Measurements from ENCODE around the gene AHRR. TPM values are rescaled to one million over a fixed set of nuclear protein-coding genes. Genes with fewer than 3 reads are reported as not detected.

The AHRR gene
- total RNA-seq, 6 experiments from 2014 or later, result 30.9 to 55.7 (median 51.9) TPM

GRCh38 chr5:448061-448765, 126.7 kb downstream of the AHRR start:
- DNase-seq, result no peak
- Mint-ChIP-seq H3K27ac (no peak overlapping the region), H3K36me3 (ENCODE audit: low read depth) (peaks cover 59% of the 10 kb centered on the region), H3K4me1 (ENCODE audit: low read depth) (peaks cover 20% of the 10 kb centered on the region), H3K9me3 (peaks cover 14% of the 10 kb centered on the region), H3K4me3 (no peak overlapping the region), H3K27me3 (ENCODE audit: insufficient read depth) (peaks cover 8% of the 10 kb centered on the region)
- no peak for TF ChIP-seq CTCF (IDR thresholded peaks at IDR 0.05)

GRCh38 chr5:448766-449090, 127.2 kb downstream of the AHRR start:
- no peak for TF ChIP-seq CTCF (IDR thresholded peaks at IDR 0.05)
- no peak for DNase-seq
- no peak overlapping the region for H3K27ac Mint-ChIP-seq
- peaks cover 4% of the 10 kb centered on the region for H3K27me3 Mint-ChIP-seq (ENCODE audit: insufficient read depth)
- H3K36me3 Mint-ChIP-seq (ENCODE audit: low read depth), result peaks cover 65% of the 10 kb centered on the region
- no peak overlapping the region for H3K4me3 Mint-ChIP-seq
- peaks cover 14% of the 10 kb centered on the region for H3K9me3 Mint-ChIP-seq
- peaks cover 20% of the 10 kb centered on the region for H3K4me1 Mint-ChIP-seq (ENCODE audit: low read depth)

DNA sequence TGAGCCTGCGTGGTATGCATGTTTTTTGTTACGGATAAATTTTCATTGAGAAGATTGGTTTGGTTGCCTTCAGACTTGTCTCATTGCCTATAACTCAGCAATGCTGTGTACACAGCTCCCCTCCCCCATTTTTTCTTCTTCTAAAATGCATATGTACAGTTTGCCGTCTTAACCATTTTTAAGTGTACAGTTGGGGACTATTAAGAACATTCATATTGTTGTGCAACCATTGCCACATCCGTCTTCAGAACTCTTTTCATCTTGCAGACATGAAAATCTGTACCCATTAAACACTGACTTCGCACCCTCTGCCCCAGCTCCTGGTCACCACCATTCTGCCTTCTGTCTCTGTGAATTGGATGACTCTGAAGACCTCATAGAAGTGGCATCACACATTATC, 127.6 kb downstream of the AHRR start:
- H3K27ac Mint-ChIP-seq, result no peak overlapping the region
- DNase-seq, result no peak
- H3K36me3 Mint-ChIP-seq (ENCODE audit: low read depth), result peaks cover 66% of the 10 kb centered on the region
- H3K27me3 Mint-ChIP-seq (ENCODE audit: insufficient read depth), result peaks cover 3% of the 10 kb centered on the region; the same call in 1 of the 2 replicates
- no peak overlapping the region for H3K4me3 Mint-ChIP-seq
- no peak for TF ChIP-seq CTCF (IDR thresholded peaks at IDR 0.05)
- H3K9me3 Mint-ChIP-seq, result peaks cover 14% of the 10 kb centered on the region
- H3K4me1 Mint-ChIP-seq (ENCODE audit: low read depth), result peaks cover 17% of the 10 kb centered on the region

DNA sequence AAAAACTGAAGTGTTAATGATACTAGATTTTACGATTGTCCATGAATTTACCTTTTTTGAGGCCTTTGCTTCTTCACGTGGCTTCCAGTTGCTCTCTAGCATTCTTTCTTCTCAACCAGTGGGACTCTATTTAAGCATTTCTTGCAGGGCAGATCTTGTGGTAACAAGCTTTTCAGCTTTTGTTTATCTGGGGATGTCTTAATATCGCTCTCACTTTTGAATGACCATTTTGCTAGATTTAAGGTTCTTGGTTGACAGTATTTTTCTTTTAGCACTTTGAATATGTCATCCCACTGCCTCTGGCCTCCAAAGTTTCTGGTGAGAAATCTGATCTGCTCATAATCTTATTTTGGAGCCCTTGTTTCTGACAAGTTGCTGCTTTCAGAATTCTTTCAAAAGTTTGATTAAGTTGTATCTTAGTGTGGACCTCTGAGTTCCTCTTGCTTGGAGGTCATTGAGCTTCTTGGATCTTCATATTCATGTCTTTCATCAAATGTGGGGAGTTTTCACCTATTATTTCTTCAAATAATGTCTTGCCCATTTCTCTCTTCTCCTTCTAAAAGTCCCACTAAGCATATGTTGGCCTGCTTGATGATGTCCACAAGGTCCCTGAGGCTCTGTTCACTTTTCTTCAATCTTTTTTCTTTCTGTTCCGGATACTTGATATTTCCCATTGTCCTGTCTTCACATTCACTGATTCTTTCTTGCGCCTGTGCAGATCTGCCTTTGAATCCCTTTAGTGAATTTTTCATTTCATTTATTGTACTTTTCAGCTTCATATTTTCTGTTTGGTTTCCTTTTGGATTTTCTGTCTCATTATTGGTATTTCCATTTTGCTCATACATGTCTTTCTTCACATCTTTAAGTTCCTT, 130.3 kb downstream of the AHRR start:
- Mint-ChIP-seq H3K4me1 (ENCODE audit: low read depth) (no peaks in the 10 kb centered on the region), H3K4me3 (no peak overlapping the region), H3K27me3 (ENCODE audit: insufficient read depth) (peaks cover 3% of the 10 kb centered on the region; the same call in 1 of the 2 replicates), H3K9me3 (peaks cover 14% of the 10 kb centered on the region), H3K36me3 (ENCODE audit: low read depth) (peaks cover 62% of the 10 kb centered on the region), H3K27ac (no peak overlapping the region)
- no peak for DNase-seq
- no peak for TF ChIP-seq CTCF (IDR thresholded peaks at IDR 0.05)

DNA sequence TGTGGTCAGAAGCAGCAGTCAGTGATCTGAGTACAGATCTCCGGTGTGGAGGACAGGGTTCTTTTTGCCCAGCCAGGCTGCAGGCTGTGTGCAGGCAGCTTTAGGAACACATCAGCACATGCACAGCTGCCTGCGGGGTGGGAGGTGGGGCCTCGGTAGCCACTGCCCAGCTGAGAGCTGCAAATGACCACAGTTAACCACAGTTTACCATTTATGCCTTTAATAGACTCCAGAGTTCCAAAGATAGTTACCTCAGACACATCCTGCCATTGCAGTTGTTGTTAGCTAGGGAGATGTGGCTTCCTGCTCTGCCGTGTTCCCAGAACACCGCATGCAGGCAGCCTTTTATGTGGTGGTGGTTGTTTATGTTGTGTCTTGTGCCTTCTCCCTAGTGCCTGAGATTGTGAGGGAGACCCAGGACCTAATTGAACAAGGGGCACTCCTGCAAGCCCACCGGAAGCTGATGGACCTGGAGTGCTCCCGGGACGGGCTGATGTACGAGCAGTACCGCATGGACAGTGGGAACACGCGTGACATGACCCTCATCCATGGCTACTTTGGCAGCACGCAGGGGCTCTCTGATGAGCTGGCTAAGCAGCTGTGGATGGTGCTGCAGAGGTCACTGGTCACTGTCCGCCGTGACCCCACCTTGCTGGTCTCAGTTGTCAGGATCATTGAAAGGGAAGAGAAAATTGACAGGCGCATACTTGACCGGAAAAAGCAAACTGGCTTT, 131.6 kb downstream of the AHRR start:
- Mint-ChIP-seq H3K4me3 (no peak overlapping the region), H3K27ac (no peak overlapping the region), H3K27me3 (ENCODE audit: insufficient read depth) (no peaks in the 10 kb centered on the region; the same call in none of the 2 replicates), H3K36me3 (ENCODE audit: low read depth) (peaks cover 63% of the 10 kb centered on the region), H3K4me1 (ENCODE audit: low read depth) (peaks cover 3% of the 10 kb centered on the region), H3K9me3 (peaks cover 14% of the 10 kb centered on the region)
- no peak for DNase-seq
- TF ChIP-seq CTCF (IDR thresholded peaks at IDR 0.05), result no peak

Data from HFFc6 (cell line).